Tibial nerve (tissue), 3 donors: ENCODE data around the gene ST6GALNAC6.

Source experiments
- CTCF ChIP-seq, 5 experiments: fragments of 200-600 bp in 3 of 5; fragments of 450-650 bp in 2 of 5; sonication (generic) in 3 of 5; IDR thresholded peaks; one replicate each; pipeline ENCODE4 v1.5.1; 2016 to 2019; ENCODE audit warnings: antibody characterized with exemption in 5 of 5, mild to moderate bottlenecking in 3 of 5, moderate library complexity in 2 of 5
- POLR2A ChIP-seq, 2 donors: fragments of 450-650 bp; IDR thresholded peaks; one replicate each; pipeline ENCODE4 v1.6.1; 2017; ENCODE audit warnings: antibody characterized with exemption in 2 of 2, mild to moderate bottlenecking in 2 of 2, moderate library complexity in 2 of 2

DNA sequence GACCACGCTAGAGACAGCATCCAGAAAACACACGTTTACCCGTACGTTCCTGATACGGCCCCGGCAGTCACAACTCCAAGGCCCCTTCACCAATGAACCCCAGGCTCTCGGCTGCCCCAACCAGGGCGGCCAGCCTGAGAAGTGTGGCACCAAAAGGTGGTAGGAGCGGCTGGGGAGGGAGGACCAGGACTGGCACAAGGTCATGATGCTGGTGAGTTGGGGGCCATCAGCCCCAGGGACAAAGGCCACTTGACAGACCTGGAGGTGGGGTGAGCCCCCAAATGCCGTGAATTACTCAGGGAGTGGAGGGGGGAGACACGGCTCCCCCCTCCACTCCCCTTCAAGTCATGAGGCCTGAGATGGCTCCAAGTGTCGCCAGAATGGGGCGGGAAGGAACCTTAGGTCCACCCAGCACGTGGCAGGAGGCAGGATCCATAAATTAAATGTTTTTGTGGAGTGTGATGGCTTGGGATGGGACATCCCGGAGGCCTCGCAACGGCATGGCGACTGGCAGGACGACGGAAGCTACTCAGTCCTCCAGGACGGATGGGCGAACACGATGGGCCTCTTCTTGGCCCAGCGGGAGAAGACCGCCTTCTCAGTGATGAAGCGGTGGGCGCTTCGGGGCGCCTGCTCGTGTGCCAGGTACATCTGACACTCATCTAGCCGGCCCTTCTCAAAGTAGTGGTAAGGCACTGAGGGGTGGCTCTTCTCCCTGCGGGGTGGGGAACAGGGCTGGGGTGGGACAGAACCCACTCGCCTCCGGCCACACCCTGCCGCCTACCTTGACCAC lies 8.7 kb upstream of the ST6GALNAC6 start:
- TF ChIP-seq CTCF (IDR thresholded peaks at IDR 0.05): no peak
- TF ChIP-seq POLR2A (IDR thresholded peaks at IDR 0.05): no peak
